LHCN-M2 (cell line): ENCODE data around the gene EIF3L. TPM values are rescaled to one million over a fixed set of nuclear protein-coding genes. Genes with fewer than 3 reads are reported as not detected.
A peak's percentile ranks its signal among the peaks of the same experiment; 100 is the strongest.
"Not testable (repeated sequence)": the region's sequence is repeated elsewhere in the genome, so short reads cannot be mapped to it uniquely, and the experiment has no call there.

ENCODE experiments used
- DNase-seq: peaks from one replicate; pipeline ENCODE4 v3.0.0-alpha.2; 2012; ENCODE audit warnings: low read depth
- polyA plus RNA-seq: library from polyadenylated mRNA; unstranded; fragments of >200 nt; gene quantifications from one replicate; pipeline ENCODE4 v1.2.1, GENCODE V29; 2012; ENCODE audit warnings: missing spikeins
- total RNA-seq: library from RNA; depleted of rRNA; stranded (reverse); fragments of >200 nt; gene quantifications from 2 replicates; pipeline ENCODE4 v1.2.3, GENCODE V29; 2014; rRNA removed

The EIF3L gene
- 311 and 345 TPM in 2 replicates for total RNA-seq
- polyA plus RNA-seq = 623 TPM

DNA sequence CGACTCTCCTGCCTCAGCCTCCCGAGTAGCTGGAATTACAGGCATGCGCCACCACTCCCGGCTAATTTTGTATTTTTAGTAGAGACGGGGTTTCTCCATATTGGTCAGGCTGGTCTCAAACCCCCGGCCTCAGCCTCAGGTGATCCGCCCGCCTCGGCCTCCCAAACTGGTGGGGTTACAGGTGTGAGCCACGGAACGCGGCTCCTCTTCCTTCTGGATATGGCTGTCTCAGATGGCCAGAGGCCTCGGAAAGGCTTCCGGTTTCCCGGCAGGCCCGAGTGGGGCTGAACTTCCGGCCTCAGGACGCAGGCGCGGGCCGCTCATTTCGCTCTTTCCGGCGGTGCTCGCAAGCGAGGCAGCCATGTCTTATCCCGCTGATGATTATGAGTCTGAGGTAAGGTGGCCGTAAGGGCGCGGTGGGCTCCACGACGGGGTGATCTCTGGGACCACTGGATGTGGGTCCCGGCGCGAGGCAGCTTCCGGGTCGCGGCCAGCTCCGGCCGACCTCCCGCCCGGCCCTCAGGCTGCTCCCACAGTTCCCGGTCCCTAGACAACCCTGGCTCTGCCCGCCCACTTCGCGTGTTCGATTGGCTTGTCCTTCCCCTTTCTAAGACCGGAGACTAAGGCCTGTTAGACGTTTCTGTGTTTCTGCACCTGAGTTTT is at the start of gene EIF3L:
EIF3L (plus strand) TSS at position 331 of the 663 bp plus-strand sequence; CDS start at position 362, 31 bp downstream.
- DNase-seq = peak; percentile 82

DNA sequence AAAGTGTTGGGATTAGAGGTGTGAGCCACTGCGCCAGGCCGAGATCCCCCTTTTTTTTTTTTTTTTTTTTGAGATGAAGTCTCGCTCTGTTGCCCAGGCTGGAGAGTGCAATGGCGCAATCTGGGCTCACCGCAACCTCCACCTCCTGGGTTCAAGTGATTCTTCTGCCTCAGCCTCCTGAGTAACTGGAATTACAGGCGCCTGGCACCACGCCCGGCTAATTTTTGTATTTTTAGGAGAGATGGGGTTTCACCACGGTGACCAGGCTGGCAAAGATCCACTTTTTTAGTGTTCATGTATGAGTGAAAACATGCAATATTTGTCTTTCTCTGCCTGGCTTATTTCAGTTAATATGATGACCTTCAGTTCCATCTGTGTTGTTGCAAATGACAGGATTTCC is 49.2 kb upstream of the EIF3L start:
- not testable (repeated sequence) for DNase-seq

DNA sequence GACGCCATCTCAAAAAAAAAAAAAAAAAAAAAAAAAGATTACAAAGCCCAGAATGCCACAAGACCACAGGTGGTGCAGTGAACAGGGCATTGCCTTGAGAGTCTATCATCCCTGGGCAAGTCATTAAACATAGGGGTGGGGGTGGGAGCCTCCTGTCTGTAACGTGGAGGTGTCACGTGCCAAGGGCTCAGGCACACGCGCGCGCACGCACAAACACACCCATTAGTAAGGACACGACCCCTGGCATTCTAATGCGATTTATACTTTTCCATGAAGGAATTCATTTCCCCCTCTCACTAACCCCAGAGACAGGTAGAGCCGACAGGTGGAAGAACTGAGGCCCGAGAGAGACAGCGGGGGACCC is 47.3 kb upstream of the EIF3L start:
- DNase-seq = no peak

DNA sequence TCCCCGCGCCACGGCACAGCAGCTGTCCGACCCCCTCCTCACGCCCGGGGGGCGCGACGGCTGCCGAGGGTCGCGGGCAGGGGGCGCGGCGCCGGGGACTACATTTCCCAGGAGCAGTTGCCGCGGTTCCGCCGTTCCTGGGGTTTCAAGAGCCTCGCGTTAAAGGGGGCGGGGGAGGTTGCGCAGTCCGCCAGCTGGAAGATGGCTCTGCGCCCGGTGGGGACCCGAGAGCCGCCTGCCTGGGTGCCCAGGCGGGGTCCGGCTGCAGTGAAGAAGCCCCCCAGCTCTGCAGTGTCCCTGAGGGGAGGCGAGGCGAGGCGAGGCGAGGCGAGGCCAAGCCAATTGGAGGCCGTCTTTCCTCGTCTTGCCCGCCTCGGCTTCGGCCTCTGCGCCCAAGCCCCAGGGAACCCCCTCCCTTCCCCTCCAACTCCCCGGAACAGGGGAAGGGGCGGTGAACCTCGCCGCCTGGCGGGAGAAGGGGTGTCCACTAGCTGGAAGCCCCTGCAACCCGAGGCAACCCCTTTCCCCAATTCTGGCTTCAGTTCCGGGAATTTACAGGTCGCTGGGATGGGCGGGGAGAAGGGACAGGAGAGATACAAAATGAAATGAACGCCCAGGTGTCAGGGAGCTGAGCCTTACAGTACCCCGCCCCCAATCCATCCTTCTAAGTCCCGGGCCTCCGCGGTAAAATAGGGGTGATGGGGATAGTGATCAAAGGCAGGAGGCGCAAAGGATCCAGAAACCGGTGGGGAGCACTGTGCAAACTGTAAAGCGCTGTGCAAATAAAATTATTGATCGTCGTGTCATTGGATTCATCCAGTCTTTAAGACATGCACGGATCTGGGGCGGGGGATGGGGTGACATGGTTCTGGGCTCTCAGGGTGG is 46.7 kb upstream of the EIF3L start:
- DNase-seq = no peak

DNA sequence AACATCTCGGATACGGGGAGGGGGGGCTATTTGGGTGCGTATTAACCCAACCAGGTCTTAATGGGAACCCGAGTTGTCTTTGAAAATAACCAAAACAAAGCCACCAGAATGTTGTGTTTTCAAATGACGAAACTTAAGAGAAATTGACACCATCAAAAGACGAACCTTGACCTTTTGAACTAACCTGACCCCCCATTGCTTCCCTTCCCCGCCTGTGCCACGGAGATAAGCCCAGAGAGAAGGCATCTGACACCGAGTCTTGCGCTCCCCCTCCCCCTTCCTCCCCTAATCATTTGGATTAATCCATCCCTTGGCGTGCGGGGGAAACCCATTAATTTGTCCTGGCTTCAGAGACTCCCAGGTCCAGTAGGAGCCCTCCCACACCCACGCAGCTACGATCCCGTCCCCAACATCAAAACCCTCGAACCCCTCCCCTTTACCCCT is 46.0 kb upstream of the EIF3L start:
- no peak for DNase-seq

DNA sequence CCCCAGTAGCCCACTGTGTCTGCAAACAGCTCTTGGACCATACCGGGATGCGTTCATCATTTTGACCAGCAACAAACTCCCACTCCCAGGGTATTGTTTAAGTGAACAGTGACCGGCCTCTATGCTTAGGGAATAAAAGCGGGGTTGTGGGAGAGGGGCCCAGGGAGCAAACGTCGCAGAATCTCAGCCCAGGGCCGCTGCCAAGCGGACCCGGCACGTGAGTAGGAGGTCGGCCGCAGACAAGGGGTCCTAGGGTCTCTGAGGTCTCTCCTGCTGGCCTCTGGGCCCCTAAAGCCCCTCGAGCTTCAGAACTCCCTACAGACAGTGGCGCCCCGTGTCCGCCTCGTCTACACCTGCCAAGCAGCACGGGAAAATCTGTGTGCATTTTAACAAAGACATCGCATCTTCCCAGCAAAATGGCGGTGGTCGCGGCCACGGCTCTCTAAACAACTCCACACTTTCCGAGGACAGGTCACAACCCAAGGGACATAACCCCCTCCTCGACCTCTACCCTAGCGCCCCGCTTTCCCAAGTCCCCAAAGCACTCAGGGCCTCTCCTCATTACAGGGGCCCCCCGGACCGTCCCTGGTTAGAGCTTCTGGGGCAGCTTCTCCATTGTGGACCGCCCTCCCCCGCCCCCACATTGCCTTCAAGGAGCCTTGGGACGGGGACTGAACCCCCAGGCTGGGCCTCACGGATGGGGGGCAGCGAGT is 45.4 kb upstream of the EIF3L start:
- no peak for DNase-seq

DNA sequence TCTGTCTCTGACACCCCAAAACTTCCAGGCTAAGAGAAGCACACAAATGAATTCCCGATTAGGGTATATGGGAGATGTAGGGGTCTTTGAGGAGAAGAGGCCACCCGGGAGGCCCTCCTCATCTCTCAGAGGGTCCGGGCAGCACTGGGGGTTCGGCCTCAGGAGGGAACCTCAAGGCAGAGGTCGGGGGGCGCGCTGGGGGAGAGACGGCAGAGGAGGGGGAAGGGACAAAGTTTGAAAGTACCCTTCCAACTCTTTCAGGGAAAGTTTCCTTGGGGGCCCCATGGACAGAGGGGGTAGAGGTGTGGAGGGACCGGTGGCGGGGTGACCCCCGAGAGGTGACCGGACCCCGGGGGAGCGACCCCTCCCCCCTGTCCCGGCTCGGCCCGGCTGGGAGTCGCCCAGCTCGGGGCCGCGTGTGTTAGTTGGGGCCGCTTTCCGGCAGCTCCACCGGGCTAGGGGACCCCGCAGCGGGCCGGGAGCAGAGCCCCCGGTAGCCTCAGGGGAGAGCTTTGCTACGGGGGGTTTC is 44.8 kb upstream of the EIF3L start:
- DNase-seq = no peak

DNA sequence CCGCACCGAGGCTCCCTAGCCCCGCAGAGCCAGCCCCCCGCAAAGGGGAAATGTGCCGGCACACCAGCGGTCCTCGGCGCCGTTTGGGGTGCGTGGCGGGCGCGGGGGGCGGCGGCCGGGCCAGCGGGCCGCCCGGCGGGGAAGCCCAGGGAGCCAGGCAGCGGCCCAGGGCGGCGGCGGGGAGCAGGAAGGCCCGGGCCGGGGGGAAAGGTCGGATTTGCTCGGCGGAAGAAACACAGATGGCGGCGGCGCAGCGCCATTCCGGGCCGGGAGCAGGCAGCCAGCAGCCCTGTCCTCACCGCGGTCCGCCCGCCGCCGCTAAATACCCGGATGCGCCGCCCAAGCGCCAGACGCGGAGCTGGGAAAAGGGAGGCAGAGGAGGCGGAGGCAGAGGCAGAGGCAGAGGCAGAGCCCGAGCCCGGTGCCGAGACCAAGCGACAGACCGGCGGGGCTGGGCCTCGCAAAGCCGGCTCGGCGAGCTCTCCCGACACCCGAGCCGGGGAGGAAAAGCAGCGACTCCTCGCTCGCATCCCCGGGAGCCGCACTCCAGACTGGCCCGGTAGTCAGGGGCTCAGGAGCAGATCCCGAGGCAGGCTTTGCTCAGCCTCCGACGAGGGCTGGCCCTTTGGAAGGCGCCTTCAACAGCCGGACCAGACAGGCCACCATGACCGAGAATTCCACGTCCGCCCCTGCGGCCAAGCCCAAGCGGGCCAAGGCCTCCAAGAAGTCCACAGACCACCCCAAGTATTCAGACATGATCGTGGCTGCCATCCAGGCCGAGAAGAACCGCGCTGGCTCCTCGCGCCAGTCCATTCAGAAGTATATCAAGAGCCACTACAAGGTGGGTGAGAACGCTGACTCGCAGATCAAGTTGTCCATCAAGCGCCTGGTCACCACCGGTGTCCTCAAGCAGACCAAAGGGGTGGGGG is 44.1 kb upstream of the EIF3L start:
- DNase-seq = peak; percentile 76

DNA sequence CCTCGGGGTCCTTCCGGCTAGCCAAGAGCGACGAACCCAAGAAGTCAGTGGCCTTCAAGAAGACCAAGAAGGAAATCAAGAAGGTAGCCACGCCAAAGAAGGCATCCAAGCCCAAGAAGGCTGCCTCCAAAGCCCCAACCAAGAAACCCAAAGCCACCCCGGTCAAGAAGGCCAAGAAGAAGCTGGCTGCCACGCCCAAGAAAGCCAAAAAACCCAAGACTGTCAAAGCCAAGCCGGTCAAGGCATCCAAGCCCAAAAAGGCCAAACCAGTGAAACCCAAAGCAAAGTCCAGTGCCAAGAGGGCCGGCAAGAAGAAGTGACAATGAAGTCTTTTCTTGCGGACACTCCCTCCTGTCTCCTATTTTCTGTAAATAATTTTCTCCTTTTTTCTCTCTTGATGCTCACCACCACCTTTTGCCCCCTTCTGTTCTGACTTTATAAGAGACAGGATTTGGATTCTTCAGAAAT is 43.4 kb upstream of the EIF3L start:
- DNase-seq = no peak

DNA sequence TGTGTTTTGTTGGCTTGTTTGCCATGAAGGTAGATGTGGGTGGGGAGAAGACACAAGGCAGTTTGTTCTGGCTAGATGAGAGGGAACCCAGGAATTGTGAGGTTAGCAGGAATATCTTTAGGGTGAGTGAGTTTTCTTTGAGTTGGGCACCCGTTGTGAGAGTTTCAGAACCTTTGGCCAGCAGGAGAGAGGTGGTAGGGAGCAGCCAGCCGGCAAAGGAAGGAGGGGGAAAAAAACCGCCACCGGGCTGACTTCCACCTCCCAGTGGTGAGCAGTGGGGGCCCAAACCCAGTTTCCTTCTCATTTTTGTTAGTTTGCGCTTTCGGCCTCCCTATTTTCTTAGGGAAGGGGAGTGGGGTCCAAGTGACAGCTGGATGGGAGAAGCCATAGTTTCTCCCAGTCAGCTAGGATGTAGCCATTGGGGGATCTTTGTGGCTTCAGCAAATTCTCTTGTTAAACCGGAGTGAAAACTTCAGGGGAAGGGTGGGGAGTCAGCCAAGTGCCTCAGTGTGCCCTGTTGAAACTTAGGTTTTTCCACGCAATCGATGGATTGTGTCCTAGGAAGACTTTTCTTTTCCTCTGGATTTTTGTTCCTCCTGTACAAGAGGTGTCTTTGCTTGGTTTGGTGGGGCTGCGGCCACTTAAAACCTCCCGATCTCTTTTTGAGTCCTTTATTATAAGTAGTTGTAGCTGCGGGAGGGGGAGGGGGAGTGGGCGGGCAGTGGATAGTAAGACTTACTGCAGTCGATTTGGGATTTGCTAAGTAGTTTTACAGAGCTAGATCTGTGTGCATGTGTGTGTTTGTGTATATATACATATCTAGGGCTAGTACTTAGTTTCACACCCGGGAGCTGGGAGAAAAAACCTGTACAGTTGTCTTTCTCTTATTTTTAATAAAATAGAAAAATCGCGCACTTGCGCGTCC is 42.5 kb upstream of the EIF3L start:
- no peak for DNase-seq

DNA sequence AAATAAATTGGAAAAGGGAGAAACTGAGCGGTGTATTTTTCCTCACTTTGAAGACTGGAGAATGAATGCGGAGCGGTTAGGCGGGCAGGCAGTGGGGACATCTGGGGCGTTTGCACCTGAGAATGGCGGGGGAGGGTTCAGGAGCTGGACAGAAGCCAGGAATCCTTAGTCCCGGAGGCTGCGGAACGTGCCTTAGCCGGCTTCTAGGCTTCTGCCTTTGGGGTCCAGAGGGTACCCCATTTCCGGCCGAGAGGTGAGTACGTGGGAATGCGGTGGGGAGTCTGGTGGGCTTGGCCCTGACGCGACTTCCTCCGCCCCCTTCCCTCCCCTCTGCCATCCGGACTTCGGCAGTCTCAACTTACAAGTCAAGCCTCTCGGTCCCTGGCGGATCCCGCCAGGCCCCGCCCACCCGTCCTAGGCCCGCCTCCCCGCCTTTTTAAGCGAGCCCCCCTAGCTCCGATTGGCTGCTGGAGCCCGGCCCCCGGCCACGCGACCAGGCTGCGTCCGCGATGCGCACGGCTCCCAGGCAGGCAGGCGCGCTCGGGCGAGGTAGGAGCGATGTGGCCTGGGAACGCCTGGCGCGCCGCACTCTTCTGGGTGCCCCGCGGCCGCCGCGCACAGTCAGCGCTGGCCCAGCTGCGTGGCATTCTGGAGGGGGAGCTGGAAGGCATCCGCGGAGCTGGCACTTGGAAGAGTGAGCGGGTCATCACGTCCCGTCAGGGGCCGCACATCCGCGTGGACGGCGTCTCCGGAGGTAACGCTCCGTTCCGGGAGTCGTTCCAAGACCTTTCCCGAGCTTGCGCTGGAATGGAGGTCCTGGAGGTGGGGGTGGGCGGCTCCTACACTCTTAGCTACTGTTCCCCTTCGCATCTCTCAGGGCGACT is 41.6 kb upstream of the EIF3L start, which contains the start of gene GCAT:
GCAT (plus strand) TSS at position 525 of the 884 bp plus-strand sequence; CDS start at position 559, 34 bp downstream.
- DNase-seq = peak; percentile 90

DNA sequence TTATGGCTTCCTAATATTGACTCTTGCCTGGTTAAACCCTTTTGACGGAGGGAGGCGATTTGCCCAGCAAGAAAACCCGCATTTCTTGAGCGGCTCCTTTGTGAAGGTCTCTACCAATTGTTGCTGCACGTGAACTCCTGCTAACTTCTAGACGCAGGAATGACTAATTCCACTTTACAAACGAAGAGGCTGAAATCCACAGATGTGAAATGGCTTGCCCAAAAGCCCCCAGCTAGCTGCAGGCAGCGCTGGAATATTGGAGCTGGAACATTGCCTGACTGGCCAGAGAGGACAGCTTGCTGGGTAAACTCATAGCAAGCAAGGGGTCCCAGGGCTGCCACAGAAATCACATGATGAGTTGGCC is 40.9 kb upstream of the EIF3L start:
- DNase-seq = no peak

DNA sequence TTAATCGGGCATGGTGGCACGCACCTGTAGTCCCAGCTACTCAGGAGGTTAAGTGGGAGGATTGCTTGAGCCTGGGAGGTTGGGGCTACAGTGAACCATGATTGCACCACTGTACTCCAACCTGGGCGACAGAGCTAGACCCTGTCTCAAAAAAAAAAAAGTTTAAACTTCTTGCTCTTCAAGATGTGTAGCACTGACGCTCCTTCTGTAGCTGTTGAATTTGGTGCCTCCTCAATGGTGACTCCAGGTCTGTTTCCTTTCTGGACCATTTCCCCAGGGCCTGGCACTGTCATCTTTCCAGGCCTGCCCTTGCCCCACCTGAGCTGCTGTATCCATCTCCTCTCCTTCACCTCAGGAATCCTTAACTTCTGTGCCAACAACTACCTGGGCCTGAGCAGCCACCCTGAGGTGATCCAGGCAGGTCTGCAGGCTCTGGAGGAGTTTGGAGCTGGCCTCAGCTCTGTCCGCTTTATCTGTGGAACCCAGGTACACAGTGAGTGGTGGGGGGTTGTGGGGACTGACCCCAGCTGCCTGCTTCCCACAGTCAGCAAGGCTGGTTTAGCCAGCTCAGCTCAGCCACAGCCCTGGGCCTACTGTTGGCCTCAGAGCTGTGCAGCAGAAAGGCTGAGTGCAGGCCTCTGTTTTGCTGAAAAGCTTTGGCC is 39.4 kb upstream of the EIF3L start:
- no peak for DNase-seq

DNA sequence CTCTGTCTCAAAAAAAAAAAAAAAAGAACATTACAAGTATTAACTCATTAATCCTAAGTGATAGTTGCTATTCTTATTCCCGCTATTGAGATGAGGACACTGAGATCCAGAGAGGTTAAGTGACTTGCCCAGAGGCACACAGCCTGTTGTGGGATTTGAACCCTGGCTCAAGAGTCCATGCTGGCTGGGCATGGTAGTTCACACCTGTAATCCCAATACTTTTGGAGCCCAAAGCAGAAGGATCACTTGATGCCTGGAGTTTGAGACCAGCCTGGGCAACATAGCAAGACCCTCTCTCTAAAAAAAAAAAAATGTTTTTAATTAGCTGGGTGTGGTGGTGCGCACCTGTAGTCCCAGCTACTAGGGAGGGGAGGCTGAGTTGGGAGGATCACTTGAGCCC is 37.4 kb upstream of the EIF3L start:
- DNase-seq = no peak

DNA sequence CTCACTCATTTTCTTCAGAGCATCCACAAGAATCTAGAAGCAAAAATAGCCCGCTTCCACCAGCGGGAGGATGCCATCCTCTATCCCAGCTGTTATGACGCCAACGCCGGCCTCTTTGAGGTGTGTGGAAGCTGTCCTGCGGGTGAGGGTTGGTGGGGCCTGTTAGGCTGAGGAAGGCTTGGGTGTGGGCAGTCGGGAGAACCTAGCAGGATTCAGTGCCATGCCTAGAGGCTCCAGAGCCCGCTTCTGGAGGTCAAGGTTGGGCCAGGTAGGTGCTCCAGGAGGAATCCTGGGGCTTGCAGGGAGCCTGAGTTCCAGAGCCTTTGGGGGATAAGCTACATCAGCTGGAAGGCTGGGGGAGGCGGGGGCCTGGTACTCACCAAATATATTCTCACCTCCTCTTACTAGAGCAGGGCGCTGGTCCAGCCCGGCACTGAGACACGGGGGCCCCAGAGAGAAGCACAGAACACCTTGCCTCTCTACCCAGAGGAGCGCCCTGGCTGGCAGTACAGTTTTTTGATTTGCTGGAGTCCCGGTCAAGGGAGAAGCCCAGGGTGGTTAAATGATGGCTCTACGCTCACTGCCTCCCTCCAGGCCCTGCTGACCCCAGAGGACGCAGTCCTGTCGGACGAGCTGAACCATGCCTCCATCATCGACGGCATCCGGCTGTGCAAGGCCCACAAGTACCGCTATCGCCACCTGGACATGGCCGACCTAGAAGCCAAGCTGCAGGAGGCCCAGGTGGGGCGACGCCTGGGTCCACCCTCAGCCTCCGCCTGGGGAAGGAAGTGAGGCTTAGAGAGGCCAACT is 36.1 kb upstream of the EIF3L start:
- DNase-seq = no peak

DNA sequence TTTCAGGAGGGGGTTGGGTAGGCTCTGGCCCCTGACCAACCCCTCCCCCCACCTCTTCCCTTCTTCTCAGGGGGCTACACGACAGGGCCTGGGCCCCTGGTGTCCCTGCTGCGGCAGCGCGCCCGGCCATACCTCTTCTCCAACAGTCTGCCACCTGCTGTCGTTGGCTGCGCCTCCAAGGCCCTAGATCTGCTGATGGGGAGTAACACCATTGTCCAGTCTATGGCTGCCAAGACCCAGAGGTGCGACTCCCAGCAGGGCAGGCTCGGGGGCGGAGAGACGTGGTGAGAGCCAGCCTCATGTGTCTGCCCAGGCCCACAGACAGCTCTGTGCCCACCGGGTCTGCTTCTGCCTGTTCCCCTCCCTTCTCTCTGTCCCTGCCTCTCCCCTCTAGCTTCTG is 33.6 kb upstream of the EIF3L start:
- no peak for DNase-seq

DNA sequence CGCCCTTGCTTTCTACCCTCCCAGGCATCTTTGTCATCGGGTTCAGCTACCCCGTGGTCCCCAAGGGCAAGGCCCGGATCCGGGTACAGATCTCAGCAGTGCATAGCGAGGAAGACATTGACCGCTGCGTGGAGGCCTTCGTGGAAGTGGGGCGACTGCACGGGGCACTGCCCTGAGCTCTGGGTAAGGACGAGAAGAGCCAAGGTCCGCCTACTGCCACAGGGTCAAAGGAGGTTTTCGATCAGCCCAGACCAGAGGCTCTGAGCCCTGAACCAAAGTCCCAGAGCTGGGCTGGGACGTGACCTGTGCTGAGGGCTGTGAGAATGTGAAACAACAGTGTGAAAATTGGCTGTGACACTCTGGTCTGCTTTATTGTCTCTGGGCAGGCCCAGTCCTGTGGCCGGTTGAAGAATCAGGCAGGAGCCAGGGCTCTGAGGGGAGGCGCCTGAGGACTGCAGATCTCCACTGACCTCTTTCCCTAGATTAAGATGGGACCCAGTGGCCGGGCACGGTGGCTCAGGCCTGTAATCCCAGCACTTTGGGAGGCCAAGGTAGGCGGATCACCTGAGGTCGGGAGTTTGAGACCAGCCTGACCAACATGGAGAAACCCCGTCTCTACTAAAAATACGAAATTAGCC is 32.6 kb upstream of the EIF3L start:
- no peak for DNase-seq
